GM12878 (cell line): Measurements from ENCODE around the gene C3orf33. TPM values are rescaled to one million over a fixed set of nuclear protein-coding genes. Genes with fewer than 3 reads are reported as not detected.

ENCODE experiments used
- ATAC-seq: fragments of 200-7000 bp; cut with Tn5 transposase; 3 replicates; pipeline ENCODE4 v1.9.1; 2020; ENCODE audit warnings: mild to moderate bottlenecking, moderate library complexity
- BruUV-seq: library from RNA; stranded (reverse); fragments of 400-500 nt; replicated peaks from 2 replicates; lab custom pipeline; 2021; lab: Mats Ljungman, UMichigan
- CTCF ChIA-PET: fragments of 300-600 bp; sonication (Branson Sonifier 250); formaldehyde crosslinking; extraction: SDS; loops from one replicate; lab custom pipeline; 2021; ENCODE audit warnings: inconsistent platforms; lab: Yijun Ruan, JAX
- POLR2A ChIA-PET: fragments of 350-600 bp; formaldehyde crosslinking; extraction: SDS; loops from one replicate; lab custom pipeline; 2021; ENCODE audit warnings: inconsistent platforms; lab: Charles Lee
- RAD21 ChIA-PET: fragments of 300-600 bp; sonication (Branson Sonifier 250); formaldehyde crosslinking; loops from one replicate; lab custom pipeline; 2023; ENCODE audit warnings: antibody characterized with exemption; ENCODE audit not compliant: unreplicated experiment; lab: Charles Lee
- SMC1A ChIA-PET: fragments of 300-600 bp; sonication (Branson Sonifier 250); formaldehyde crosslinking; loops from one replicate; lab custom pipeline; 2023; ENCODE audit not compliant: unreplicated experiment, uncharacterized antibody; lab: Charles Lee
- DNase-seq: peaks from one replicate; pipeline ENCODE4 v3.0.0-alpha.2; 2011; ENCODE audit warnings: low read depth, low spot score
- FAIRE-seq: peaks from 3 replicates; lab custom pipeline; 2011; peaks lifted over from hg19 to GRCh38; lab: Jason Lieb, UNC
- H2AFZ ChIP-seq: 2 replicates; pipeline ENCODE4 v1.6.0; 2011; ENCODE audit warnings: low read depth, low read length, control low read depth; ENCODE audit not compliant: control insufficient read depth
- H3K27ac ChIP-seq: 2 replicates; pipeline ENCODE4 v1.5.1; 2011; ENCODE audit warnings: control low read depth; ENCODE audit not compliant: control insufficient read depth, insufficient read depth
- H3K27me3 ChIP-seq, 2 experiments: replicated peaks in 1 of 2; 2 replicates each; pipeline versions ENCODE4 v1.6.0 to v1.6.1; 2011; ENCODE audit warnings: low read length in 1 of 2; ENCODE audit not compliant: control insufficient read depth in 2 of 2, insufficient read depth in 2 of 2
- H3K36me3 ChIP-seq, 2 experiments: 2 replicates each; pipeline ENCODE4 v1.5.1; 2011; ENCODE audit warnings: low read length in 1 of 2; ENCODE audit not compliant: control insufficient read depth in 2 of 2, insufficient read depth in 2 of 2
- H3K4me1 ChIP-seq: 2 replicates; pipeline ENCODE4 v1.6.1; 2011; ENCODE audit warnings: mild to moderate bottlenecking, low read length, moderate library complexity, mixed read lengths; ENCODE audit not compliant: control insufficient read depth, insufficient read depth
- H3K4me2 ChIP-seq: 2 replicates; pipeline ENCODE4 v1.6.0; 2011; ENCODE audit warnings: control low read depth; ENCODE audit not compliant: control insufficient read depth, insufficient read depth
- H3K4me3 ChIP-seq: fragments of 200-600 bp; sonication (generic); 2 replicates; pipeline ENCODE4 v1.5.1; 2016
- H3K79me2 ChIP-seq: 2 replicates; pipeline ENCODE4 v1.6.0; 2011; ENCODE audit warnings: low read length; ENCODE audit not compliant: control insufficient read depth, insufficient read depth
- H3K9ac ChIP-seq: 2 replicates; pipeline ENCODE4 v1.8.0; 2011; ENCODE audit warnings: low read length, control low read depth, mixed read lengths; ENCODE audit not compliant: control insufficient read depth, insufficient read depth
- H3K9me3 ChIP-seq: replicated peaks from 3 replicates; pipeline ENCODE4 v1.5.1; 2011; ENCODE audit warnings: mild to moderate bottlenecking, low read length; ENCODE audit not compliant: control insufficient read depth, insufficient read depth
- H4K20me1 ChIP-seq: 2 replicates; pipeline ENCODE4 v1.6.0; 2011; ENCODE audit not compliant: control insufficient read depth, insufficient read depth
- PKNOX1 ChIP-seq: fragments of 450-650 bp; IDR thresholded peaks from 2 replicates; pipeline ENCODE4 v1.6.1; 2016; ENCODE audit warnings: mild to moderate bottlenecking
- SPI1 ChIP-seq: IDR thresholded peaks from 2 replicates; pipeline ENCODE4 v1.6.1; 2011; ENCODE audit warnings: low read depth, mild to moderate bottlenecking, low read length, moderate library complexity, borderline replicate concordance; ENCODE audit not compliant: insufficient read depth
- SREBF2 ChIP-seq: IDR thresholded peaks from 2 replicates; pipeline ENCODE4 v1.6.1; 2012; ENCODE audit warnings: mild to moderate bottlenecking, low read length
- WGBS: methylation state at CpG from one replicate; pipeline ENCODE4 v1.1.6; 2016; ENCODE audit warnings: low lambda C conversion rate; ENCODE audit not compliant: insufficient replicate concordance, insufficient coverage; ENCODE audit errors: missing lambda C conversion rate; 5-methylcytosine and 5-hydroxymethylcytosine counted together
- in situ Hi-C: fragments of 300-500 bp; cut with MboI; formaldehyde crosslinking; loops from 9 replicates; pipeline ENCODE4 v1.14.3; 2018; ENCODE audit warnings: mixed read lengths
- intact Hi-C: fragments of 100-400 bp; cut with micrococcal nuclease; formaldehyde crosslinking; loops from one replicate; pipeline ENCODE4 v1.14.2; 2022; ENCODE audit not compliant: unreplicated experiment
- polyA plus RNA-seq, 11 experiments: library from polyadenylated mRNA; depleted of rRNA in 4 of 11; unstranded in 6 of 11; stranded (reverse) in 5 of 11; fragments of >200 nt; fragmentation: Nextera tagmentation in 4 of 11; fragmentation: Illumina TruSeq in 1 of 11; extraction: Ambion mirVana in 4 of 11; extraction: Trizol in 1 of 11; gene quantifications; 1 replicate in 1 of 11; 2 replicates in 10 of 11; pipeline versions ENCODE4 v1.2.1 to v1.2.3, GENCODE V29; 2011 to 2016; ENCODE audit warnings: inconsistent platforms in 2 of 11, missing spikeins in 2 of 11, low read depth in 1 of 11
- total RNA-seq, 4 experiments: library from RNA; depleted of rRNA in 3 of 4; stranded (reverse); fragments of >200 nt in 3 of 4; fragmentation: Illumina TruSeq in 1 of 4; extraction: Trizol in 1 of 4; gene quantifications; 2 replicates each; pipeline versions ENCODE4 v1.2.1 to v1.2.3, GENCODE V29; 2013 to 2021
- TF ChIP-seq, protein P1 (sequence below): fragments of 450-650 bp; IDR thresholded peaks from 2 replicates; pipeline ENCODE4 v1.6.1; 2014; ENCODE audit warnings: mild to moderate bottlenecking

Gene C3orf33
- total and polyA plus RNA-seq, 10 of the 15 experiments (the other 5 are each of a cell fraction or from before 2014, with no cell fraction given), result 0.35 to 1.7 (median 0.90) TPM

- Histone ChIP-seq H3K4me1 (no peaks in the 10 kb centered on the region), H3K9me3 (no peaks in the 10 kb centered on the region), H2AFZ (no peak overlapping the region), H3K36me3 (no peaks in the 10 kb centered on the region), H4K20me1 (no peaks in the 10 kb centered on the region), H3K27me3 (no peaks in the 10 kb centered on the region), H3K4me3 (no peak overlapping the region), H3K4me2 (no peak overlapping the region), H3K9ac (no peak overlapping the region), H3K27ac (no peak overlapping the region), H3K79me2 (no peaks in the 10 kb centered on the region)
- DNase-seq (no peak), FAIRE-seq (no peak), ATAC-seq (no peak)
- intact Hi-C loops, result no loop called here
- RAD21 ChIA-PET, result no interaction called here
- TF ChIP-seq, protein P1, sequence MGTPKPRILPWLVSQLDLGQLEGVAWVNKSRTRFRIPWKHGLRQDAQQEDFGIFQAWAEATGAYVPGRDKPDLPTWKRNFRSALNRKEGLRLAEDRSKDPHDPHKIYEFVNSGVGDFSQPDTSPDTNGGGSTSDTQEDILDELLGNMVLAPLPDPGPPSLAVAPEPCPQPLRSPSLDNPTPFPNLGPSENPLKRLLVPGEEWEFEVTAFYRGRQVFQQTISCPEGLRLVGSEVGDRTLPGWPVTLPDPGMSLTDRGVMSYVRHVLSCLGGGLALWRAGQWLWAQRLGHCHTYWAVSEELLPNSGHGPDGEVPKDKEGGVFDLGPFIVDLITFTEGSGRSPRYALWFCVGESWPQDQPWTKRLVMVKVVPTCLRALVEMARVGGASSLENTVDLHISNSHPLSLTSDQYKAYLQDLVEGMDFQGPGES, result no peak
- TF ChIP-seq SREBF2 (no peak), PKNOX1 (0 out of 2 replicates have a peak, but pooled peaks have one; percentile 6), SPI1 (peak; percentile 46; the same call in 1 of the 2 replicates)
- in situ Hi-C loops, result no loop called here
- no TSS peak for BruUV-seq
- WGBS, result 54% methylated on average over 3 of the region's 3 CpGs
- SMC1A ChIA-PET, result no interaction called here
- CTCF ChIA-PET, result no interaction called here
- POLR2A ChIA-PET, result no interaction called here
Observed at GRCh38 chr3:155763870-155764463, 42.1 kb downstream of the C3orf33 start.
